HG02840 (cell line): ENCODE data around the gene CD3D.
"Not testable (repeated sequence)": the region's sequence is repeated elsewhere in the genome, so short reads cannot be mapped to it uniquely, and the experiment has no call there.

ENCODE experiments used
- ATAC-seq: cut with Tn5 transposase; IDR thresholded peaks from one replicate; pipeline ENCODE4 v1.9.1; 2021; ENCODE audit warnings: mild to moderate bottlenecking, moderate library complexity, moderate number of reproducible peaks; ENCODE audit not compliant: unreplicated experiment, low FRiP score

Gene CD3D

GRCh38 chr11:118340449-118340848 lies 2.1 kb downstream of the CD3D start:
- ATAC-seq = no peak

- no peak for ATAC-seq
Observed at GRCh38 chr11:118339281-118339961, 3.1 kb downstream of the CD3D start.

- no peak for ATAC-seq
Observed at GRCh38 chr11:118338637-118339061, 3.9 kb downstream of the CD3D start.

GRCh38 chr11:118334745-118335144 lies 7.8 kb downstream of the CD3D start:
- ATAC-seq = no peak

DNA sequence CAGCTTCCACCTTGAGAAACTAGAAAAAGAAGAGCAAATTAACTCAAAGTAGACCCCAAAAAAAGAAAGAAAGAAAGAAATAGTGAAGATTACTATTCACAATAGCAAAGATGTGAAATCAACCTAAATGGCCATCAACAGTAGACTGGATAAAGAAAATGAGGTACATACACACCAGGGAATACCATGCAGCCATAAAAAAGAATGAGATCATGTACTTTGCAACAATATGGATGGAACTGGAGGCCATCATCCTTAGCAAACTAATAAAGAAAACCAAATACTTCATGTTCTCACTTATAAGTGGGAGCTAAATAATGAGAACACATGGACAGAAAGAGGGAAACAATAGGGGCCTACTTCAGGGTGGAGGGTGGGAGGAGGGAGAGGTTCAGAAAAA lies 13.8 kb downstream of the CD3D start:
- no peak for ATAC-seq

GRCh38 chr11:118325283-118325682 lies 17.2 kb downstream of the CD3D start:
- ATAC-seq = no peak

- no peak for ATAC-seq
Observed at GRCh38 chr11:118322721-118323120, 19.8 kb downstream of the CD3D start.

DNA sequence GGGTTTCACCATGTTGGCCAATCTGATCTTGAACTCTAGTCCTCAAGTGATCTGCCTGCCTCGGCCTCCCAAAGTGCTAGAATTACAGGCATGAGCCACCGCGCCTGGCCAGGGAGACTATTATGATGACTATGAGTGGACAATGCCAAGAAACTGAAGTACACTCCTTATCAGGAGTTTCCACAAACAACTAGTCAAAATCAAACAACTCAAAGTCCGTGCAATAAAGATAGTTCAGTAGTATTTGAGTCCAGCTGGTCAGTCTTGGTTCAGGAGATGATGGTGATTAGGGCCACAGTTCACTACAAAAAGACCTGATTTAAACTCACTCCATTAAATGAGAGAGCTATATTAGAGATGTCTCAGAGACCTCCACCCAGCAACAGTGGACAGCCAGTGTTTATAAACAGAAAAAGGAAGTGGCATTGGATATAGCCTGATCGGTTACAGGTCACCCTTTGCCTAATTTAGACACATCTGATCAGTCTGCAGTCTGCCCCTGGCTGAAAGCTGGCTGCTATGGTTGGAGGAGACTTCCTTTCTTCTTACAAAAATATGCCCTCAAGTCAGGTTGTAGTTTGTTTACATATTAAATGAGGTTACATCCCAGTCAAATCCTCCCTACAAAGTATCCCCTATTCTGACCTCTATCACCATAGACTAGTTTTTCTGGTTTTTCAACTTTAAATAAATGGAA lies 21.0 kb downstream of the CD3D start:
- no peak for ATAC-seq

DNA sequence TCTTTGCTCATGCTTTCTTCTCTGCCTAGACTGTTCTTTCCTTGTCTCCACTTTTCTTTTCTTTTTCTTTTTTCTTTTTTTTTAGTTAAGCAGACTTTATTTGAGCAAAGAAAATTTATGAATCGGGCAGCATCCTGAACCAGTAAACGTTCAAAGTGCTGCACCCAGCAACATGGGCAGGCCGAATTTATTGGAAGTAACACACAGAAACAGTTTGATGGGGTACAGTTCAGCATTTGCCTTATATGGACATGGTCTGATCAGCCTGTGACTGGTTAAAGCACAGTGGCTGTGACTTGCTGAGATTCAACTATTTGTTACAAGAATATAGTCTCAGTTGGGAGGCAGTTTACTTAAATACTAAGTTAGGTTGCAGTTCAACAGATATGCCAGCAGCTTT lies 22.0 kb downstream of the CD3D start:
- no peak for ATAC-seq

- ATAC-seq = no peak
Observed at GRCh38 chr11:118319337-118319707, 23.2 kb downstream of the CD3D start.

- ATAC-seq = no peak
Observed at GRCh38 chr11:118318581-118319336, 23.7 kb downstream of the CD3D start.

- no peak for ATAC-seq
Observed at GRCh38 chr11:118318124-118318523, 24.4 kb downstream of the CD3D start.

DNA sequence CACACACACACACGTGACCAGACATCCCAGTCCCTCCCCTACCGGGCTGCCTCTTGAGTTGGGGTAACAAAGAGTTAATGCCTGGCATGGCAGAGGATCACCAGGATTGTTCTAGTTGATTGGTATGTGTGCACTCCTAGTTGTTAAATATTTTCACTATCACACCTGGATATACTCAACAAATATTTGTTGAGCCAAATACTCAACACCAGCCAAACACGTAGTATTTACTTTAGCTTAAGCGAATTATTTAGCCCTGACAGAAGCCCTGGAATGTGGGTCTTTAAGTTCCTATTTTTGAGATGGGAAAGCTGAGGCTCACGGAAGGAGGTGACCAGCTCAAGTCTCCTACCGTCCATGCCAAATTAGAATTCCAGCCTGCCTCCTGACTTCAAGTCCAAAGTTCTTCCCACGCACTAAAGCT lies 27.5 kb downstream of the CD3D start:
- no peak for ATAC-seq

DNA sequence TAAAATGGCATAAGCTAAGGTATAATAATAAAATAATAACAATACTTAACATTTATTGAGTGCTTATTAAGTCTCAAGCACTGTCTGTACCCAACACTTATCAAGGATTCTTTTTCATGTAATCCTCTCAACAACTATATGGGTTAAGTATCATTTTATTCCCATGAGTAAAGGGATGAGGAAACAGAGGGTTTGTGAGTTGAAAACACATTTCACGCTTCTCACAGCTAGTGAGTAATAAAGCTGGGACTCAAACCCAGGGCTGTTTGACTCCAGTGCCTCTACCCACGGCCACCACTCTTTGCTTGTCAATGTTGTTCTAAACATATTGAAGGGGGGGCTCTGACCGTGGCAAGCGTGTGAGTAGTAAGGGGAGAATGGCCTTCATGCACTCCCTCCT lies 29.3 kb downstream of the CD3D start:
- ATAC-seq = no peak

DNA sequence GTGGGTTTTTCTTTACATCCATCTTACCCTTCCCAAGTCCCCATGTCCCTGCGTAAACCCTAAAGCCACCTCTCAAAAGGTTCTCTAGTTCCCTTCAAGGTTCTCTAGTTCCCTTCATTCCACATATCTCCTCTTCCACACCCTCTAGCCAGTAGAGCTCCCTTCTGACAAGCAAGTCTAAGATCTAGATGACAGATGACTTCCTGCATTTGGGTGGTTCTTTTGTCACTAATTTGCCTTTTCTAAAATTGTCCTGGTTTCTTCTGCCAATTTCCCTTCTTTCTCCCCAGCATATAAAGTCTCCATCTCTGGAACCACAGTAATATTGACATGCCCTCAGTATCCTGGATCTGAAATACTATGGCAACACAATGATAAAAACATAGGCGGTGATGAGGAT lies 30.2 kb downstream of the CD3D start:
- ATAC-seq = no peak

DNA sequence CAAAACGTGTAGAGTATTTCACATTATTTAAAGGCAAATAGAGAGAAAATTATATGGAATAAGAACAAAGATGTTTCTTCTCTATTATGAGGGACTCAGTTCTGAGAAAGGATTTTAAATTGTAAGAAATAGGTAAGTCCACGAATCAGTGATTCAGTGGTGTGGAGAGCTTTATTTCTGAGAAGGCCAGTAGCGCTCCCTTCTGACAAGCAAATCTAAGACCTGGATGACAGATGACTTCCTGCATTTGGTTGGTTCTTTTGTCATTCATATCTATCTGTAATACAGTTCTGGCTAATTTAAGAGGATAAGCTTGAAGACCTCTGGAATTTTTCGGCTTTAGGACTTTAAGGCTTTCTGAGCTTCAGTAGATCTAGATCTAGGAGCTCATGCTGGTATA lies 31.0 kb downstream of the CD3D start:
- ATAC-seq = no peak

- no peak for ATAC-seq
Observed at GRCh38 chr11:118310781-118311485, 31.6 kb downstream of the CD3D start.

DNA sequence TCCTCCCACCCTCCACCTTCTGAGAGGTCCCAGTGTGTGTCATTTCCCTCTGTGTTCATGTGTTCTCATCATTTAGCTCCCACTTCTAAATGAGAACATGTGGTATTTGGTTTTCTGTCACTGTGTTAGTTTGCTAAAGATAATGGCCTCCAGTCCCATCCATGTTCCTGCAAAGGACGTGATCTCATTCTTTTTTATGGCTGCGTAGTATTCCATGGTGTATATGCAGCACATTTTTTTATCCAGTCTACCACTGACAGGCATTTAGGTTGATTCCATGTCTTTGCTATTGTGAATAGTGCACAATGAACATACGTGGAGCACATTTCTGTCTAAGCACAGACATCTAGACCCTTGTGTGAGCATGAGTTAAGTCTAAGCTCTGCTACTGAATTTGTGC lies 32.2 kb downstream of the CD3D start:
- ATAC-seq = no peak

DNA sequence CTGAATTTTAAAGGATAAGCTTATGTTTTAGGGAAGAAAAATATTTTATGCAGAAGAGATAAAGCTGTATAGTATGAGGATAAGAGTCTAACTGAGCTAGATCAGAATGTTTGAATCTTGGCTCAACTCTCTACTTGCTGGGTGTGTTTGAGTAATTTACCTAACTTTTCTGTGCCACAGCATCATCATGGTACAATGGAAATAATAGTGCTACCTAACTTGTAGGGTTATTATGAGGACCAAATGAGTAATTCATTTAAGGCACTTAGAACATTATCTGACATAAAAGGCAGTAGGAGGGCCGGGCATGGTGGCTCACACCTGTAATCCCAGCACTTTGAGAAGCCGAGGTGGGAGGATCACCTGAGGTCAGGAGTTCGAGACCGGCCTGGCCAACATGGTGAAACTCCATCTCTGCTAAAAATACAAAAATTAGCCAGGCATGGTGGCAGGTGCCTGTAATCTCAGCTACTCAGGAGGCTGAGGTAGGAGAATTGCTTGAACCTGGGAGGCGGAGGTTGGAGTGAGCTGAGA lies 33.4 kb downstream of the CD3D start:
- not testable (repeated sequence) for ATAC-seq

- no peak for ATAC-seq
Observed at GRCh38 chr11:118306556-118306955, 35.9 kb downstream of the CD3D start.

- ATAC-seq = no peak
Observed at GRCh38 chr11:118305726-118306125, 36.8 kb downstream of the CD3D start.
